Measurements from ENCODE around the gene DCAF6.

- TF ChIP-seq POLR2A (IDR thresholded peaks at IDR 0.05; ENCODE audit: low read depth, low read length) (no peak), TAF1 (IDR thresholded peaks at IDR 0.05; ENCODE audit: low read depth, low read length) (no peak), POLR2AphosphoS5 (IDR thresholded peaks at IDR 0.05; ENCODE audit: low read depth, low read length) (no peak), POU2F2 (IDR thresholded peaks at IDR 0.05; ENCODE audit: low read depth, low read length) (no peak), SPI1 (IDR thresholded peaks at IDR 0.05; ENCODE audit: low read depth, low read length) (no peak)
These were observed 95.1 kb downstream of the DCAF6 start for GRCh38 chr1:168031627-168032026.
